Vagina (tissue), 2 donors: Measurements from ENCODE around the gene RYR3.

ENCODE experiments used
- CTCF ChIP-seq, 3 experiments: fragments of 450-650 bp in 2 of 3; fragments of 200-600 bp in 1 of 3; sonication (generic) in 1 of 3; IDR thresholded peaks; one replicate each; pipeline ENCODE4 v1.5.1; 2017 to 2019; ENCODE audit warnings: antibody characterized with exemption in 3 of 3, mild to moderate bottlenecking in 2 of 3, moderate library complexity in 2 of 3
- POLR2A ChIP-seq, 2 donors: fragments of 450-650 bp; IDR thresholded peaks; one replicate each; pipeline ENCODE4 v1.6.1; 2017; ENCODE audit warnings: antibody characterized with exemption in 2 of 2, mild to moderate bottlenecking in 2 of 2, moderate library complexity in 2 of 2
- POLR2AphosphoS5 ChIP-seq, 2 donors: sonication (generic); formaldehyde crosslinking; IDR thresholded peaks; one replicate each; pipeline ENCODE4 v1.9.0; 2017; ENCODE audit warnings: antibody characterized with exemption in 2 of 2, mild to moderate bottlenecking in 2 of 2, low read depth in 1 of 2; ENCODE audit not compliant: insufficient read depth in 1 of 2

- no peak for TF ChIP-seq POLR2AphosphoS5 (IDR thresholded peaks at IDR 0.05; ENCODE audit: insufficient read depth in 1 of 2, low read depth in 1 of 2)
- no peak for TF ChIP-seq CTCF (IDR thresholded peaks at IDR 0.05)
- TF ChIP-seq POLR2A (IDR thresholded peaks at IDR 0.05): no peak
Measured at GRCh38 chr15:33551860-33552259, 241.1 kb downstream of the RYR3 start.
